GM19395 (cell line): ENCODE data around the gene CAVIN1.
"Not testable (repeated sequence)": the region's sequence is repeated elsewhere in the genome, so short reads cannot be mapped to it uniquely, and the experiment has no call there.

ENCODE experiments used
- ATAC-seq: cut with Tn5 transposase; IDR thresholded peaks from one replicate; pipeline ENCODE4 v1.9.1; 2021; ENCODE audit warnings: mild to moderate bottlenecking, moderate library complexity; ENCODE audit not compliant: unreplicated experiment

Gene CAVIN1

GRCh38 chr17:42381898-42382297 lies 41.2 kb downstream of the CAVIN1 start:
- no peak for ATAC-seq

GRCh38 chr17:42380935-42381334 lies 42.1 kb downstream of the CAVIN1 start:
- no peak for ATAC-seq

GRCh38 chr17:42378959-42379594 lies 44.0 kb downstream of the CAVIN1 start:
- ATAC-seq, result no peak

- ATAC-seq, result no peak
These were observed 44.6 kb downstream of the CAVIN1 start for GRCh38 chr17:42378359-42378958.

GRCh38 chr17:42373896-42374295 lies 49.2 kb downstream of the CAVIN1 start:
- no peak for ATAC-seq

- ATAC-seq, result no peak
These were observed 50.9 kb downstream of the CAVIN1 start for GRCh38 chr17:42372142-42372541.

GRCh38 chr17:42368797-42369561 lies 54.1 kb downstream of the CAVIN1 start:
- ATAC-seq, result not testable (repeated sequence)

- ATAC-seq, result not testable (repeated sequence)
These were observed 54.7 kb downstream of the CAVIN1 start for GRCh38 chr17:42368310-42368709.

- not testable (repeated sequence) for ATAC-seq
These were observed 56.7 kb downstream of the CAVIN1 start for GRCh38 chr17:42366176-42367023.

GRCh38 chr17:42365136-42365535 lies 57.9 kb downstream of the CAVIN1 start:
- ATAC-seq, result no peak

- ATAC-seq, result no peak
These were observed 59.1 kb downstream of the CAVIN1 start for GRCh38 chr17:42363767-42364585.

GRCh38 chr17:42363231-42363630 lies 59.8 kb downstream of the CAVIN1 start:
- ATAC-seq, result no peak

- no peak for ATAC-seq
These were observed 60.7 kb downstream of the CAVIN1 start for GRCh38 chr17:42362245-42362961.

GRCh38 chr17:42361781-42362186 lies 61.3 kb downstream of the CAVIN1 start:
- no peak for ATAC-seq

- ATAC-seq, result not testable (repeated sequence)
These were observed 62.7 kb downstream of the CAVIN1 start for GRCh38 chr17:42360388-42360787.

- ATAC-seq, result no peak
These were observed 63.9 kb downstream of the CAVIN1 start for GRCh38 chr17:42359133-42359532.

GRCh38 chr17:42358434-42358833 lies 64.6 kb downstream of the CAVIN1 start:
- no peak for ATAC-seq

GRCh38 chr17:42354956-42355843 lies 67.9 kb downstream of the CAVIN1 start:
- no peak for ATAC-seq
